ENCODE results near the gene ABLIM3.

Gene ABLIM3

DNA sequence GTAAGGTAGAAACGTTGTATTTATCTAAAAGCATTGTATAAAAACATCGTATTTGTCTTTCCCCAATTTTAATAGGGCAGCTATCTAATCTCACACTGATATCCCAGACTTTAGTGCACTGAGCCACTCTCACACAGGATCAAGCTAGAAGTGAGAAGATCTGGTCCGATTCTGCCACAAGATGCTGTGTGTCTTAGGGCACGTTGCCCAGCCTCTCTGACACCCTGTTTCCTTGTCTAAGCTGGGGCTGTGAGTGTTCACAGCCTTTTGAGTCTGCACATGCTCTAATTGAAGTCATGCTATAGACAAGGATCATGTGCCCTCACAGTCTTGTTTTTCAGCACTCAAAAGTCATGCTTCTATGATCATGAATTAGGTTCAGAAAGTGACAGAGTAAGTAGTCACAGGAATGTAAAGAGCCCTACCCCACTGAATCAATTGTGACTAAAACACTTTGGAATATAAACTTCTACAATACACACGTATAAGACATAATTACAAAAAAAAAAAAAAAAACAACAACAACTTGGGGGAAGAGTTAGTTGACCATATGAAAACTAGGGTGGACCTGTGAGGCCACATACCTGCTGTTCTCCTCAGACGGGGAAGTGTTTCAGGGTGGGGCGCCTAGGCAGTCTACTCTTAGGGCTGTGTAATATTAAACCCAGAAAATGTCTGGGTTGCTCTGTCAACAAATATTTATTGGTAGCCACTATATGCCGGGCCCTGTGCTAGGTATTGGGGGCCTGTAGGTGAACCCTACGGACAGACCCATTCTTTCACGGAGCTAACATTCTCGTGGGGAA lies 893 bp upstream of the ABLIM3 start:
- in situ Hi-C loops (cut with MboI; ENCODE audit: low sequenced_read_pairs): loop anchor here (25.0 kb wide), 1 partner anchor 422 kb away; the partner anchor contains the start of gene CSNK1A1
- no peaks in the 10 kb centered on the region for H3K9me3 ChIP-seq

DNA sequence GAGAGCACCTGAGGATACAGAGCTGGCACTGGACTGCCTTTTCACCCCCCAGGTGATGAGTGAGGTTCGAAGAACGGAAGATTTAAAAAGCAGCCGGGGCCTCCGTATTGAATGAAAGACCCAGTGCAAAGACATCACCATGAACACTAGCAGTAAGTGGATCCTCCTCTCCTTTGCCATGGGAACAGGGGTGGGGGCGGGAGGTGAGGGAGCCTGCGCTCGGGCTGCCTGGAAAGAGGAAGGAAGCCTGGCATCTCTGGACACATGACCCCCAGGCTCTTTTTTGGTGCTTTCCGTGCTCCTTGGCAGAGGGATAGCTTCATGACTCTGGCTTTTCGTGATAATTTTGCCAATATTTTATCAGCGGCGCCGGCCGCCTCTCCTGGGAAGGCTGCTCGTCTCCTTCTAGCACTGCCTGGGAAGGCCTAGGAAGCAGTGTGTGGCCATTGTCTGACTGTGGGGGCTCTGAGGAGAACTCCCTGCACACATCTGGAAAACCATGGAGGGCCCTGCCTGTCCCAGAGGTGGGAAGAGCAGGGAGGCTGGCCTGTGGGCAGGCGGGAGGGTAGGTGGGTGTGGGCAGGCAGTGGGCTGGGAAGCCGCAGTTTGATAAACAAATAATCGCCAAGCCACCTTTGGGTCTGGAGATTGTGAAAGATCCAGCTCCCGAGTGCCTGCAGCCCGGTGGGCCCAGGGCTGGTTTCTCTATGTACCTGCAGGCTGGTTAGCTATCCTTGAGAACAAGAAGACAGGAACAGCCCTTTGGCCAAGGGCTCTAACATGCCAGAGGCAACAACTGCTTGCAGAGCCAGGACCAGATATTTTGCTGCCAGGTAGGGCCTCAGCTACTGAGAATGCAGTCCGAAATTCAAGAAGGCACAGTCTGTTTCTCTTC lies 911 bp downstream of the ABLIM3 start:
- in situ Hi-C loops (cut with MboI; ENCODE audit: low sequenced_read_pairs): loop anchor here (25.0 kb wide), 1 partner anchor 420 kb away; the partner anchor contains the start of gene CSNK1A1
- no peaks in the 10 kb centered on the region for H3K36me3 ChIP-seq (replicated peaks)
- H3K27me3 ChIP-seq (ENCODE audit: low read depth): peaks cover 6% of the 10 kb centered on the region
- H3K9me3 ChIP-seq: no peaks in the 10 kb centered on the region
- DNase-seq (ENCODE audit: low spot score in 2 of 2): no peak
- H3K4me1 ChIP-seq: no peaks in the 10 kb centered on the region
- H3K4me3 ChIP-seq: peak overlapping the region; percentile 48

More for the DNA sequence above, 893 bp upstream of the ABLIM3 start:
- Histone ChIP-seq H3K4me1 (no peaks in the 10 kb centered on the region), H3K4me3 (no peak overlapping the region), H3K27me3 (ENCODE audit: low read depth) (peaks cover 8% of the 10 kb centered on the region), H3K36me3 (replicated peaks) (no peaks in the 10 kb centered on the region)
- DNase-seq (ENCODE audit: low spot score in 2 of 2): no peak

DNA sequence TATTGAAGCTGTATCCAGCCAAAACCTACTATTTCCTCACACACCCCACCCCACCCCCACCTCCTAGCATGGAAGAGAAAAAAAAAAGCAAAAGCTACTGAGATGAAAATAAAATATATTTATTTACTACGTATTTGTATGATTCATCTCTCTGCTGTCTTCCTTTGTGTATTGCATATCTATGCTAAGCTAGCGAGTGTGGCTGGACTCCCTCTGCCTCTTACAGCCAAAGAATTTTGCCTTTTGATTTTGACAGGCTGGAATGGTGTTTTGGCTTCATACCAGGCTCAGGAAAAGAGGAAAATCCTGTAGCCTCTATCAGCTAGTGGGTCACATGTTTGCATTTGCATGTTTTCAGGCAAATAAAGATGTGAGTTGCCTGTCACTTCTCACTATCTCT lies 2.2 kb downstream of the ABLIM3 start:
- Histone ChIP-seq H3K27me3 (ENCODE audit: low read depth) (peaks cover 3% of the 10 kb centered on the region; the same call in 1 of the 2 replicates), H3K36me3 (replicated peaks) (no peaks in the 10 kb centered on the region), H3K9me3 (no peaks in the 10 kb centered on the region), H3K4me3 (no peak overlapping the region), H3K4me1 (no peaks in the 10 kb centered on the region)
- in situ Hi-C loops (cut with MboI; ENCODE audit: low sequenced_read_pairs): loop anchor here (25.0 kb wide), 1 partner anchor 419 kb away; the partner anchor contains the start of gene CSNK1A1
- no peak for DNase-seq (ENCODE audit: low spot score in 2 of 2)

DNA sequence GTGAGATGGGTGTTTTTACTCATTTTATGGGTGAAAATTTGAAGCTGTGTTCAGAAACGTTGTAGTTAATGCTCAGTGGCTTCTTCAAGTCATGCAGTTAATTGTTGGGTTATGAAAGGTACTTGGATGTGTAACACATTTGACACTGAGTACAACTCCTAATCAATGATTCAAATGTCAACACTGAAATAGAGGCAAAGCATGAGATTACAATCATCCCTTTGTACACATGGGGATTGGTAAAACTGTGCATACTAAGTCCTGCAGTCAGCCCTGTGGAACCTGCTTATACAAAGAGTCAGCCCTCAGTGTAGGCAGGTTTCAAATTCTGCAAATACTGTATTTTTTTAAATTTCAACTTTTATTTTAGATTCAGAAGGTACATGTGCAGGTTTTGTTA lies 3.3 kb downstream of the ABLIM3 start:
- Histone ChIP-seq H3K4me1 (no peaks in the 10 kb centered on the region), H3K4me3 (no peak overlapping the region), H3K9me3 (no peaks in the 10 kb centered on the region), H3K36me3 (replicated peaks) (no peaks in the 10 kb centered on the region), H3K27me3 (ENCODE audit: low read depth) (no peaks in the 10 kb centered on the region)
- DNase-seq (ENCODE audit: low spot score in 2 of 2): no peak
- in situ Hi-C loops (cut with MboI; ENCODE audit: low sequenced_read_pairs): loop anchor here (25.0 kb wide), 1 partner anchor 418 kb away; the partner anchor contains the start of gene CSNK1A1

DNA sequence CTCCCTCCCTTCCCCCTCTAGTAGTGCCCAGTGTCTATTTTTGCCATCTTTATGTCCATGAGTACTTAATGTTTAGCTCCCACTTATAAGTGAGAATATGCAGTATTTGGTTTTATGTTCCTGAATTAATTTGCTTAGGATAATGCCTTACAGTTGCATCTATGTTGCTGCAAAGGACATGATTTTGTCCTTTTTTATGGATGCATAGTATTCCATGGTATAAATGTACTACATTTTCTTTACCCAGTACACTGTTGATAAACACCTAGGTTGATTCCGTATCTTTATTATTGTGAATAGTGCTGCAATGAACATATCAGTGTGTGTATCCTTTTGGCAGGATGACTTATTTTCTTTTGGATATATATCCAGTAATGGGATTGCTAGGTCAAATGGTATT lies 3.8 kb downstream of the ABLIM3 start:
- in situ Hi-C loops (cut with MboI; ENCODE audit: low sequenced_read_pairs): loop anchor here (25.0 kb wide), 1 partner anchor 417 kb away; the partner anchor contains the start of gene CSNK1A1
- no peaks in the 10 kb centered on the region for H3K9me3 ChIP-seq
- DNase-seq (ENCODE audit: low spot score in 2 of 2): no peak
- no peaks in the 10 kb centered on the region for H3K27me3 ChIP-seq (ENCODE audit: low read depth)
- H3K4me3 ChIP-seq: no peak overlapping the region
- no peaks in the 10 kb centered on the region for H3K36me3 ChIP-seq (replicated peaks)
- H3K4me1 ChIP-seq: no peaks in the 10 kb centered on the region

DNA sequence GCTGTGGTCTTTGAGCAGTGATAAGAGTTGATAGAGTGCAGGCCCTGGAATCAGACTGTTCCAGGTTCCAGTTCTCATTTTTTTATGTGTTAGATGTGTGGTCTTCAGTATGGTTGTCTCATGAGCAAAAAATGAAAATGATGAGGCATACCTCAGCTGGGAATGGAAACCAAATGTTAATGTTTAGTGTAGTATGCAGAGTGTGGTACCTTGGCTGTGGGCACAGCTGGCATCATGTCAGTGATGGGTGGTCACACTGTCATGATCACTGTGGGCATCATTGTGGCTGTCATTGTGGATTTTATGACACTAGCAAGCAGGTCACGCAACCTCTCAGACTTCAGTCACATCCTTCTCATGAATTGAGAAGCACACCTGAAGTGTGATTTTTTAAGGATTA lies 6.4 kb downstream of the ABLIM3 start:
- H3K27me3 ChIP-seq (ENCODE audit: low read depth): peaks cover 3% of the 10 kb centered on the region; the same call in 1 of the 2 replicates
- no peaks in the 10 kb centered on the region for H3K9me3 ChIP-seq
- H3K4me3 ChIP-seq: no peak overlapping the region
- no peaks in the 10 kb centered on the region for H3K4me1 ChIP-seq
- DNase-seq (ENCODE audit: low spot score in 2 of 2): no peak
- no peaks in the 10 kb centered on the region for H3K36me3 ChIP-seq (replicated peaks)
- in situ Hi-C loops (cut with MboI; ENCODE audit: low sequenced_read_pairs): loop anchor here (25.0 kb wide), 1 partner anchor 415 kb away; the partner anchor contains the start of gene CSNK1A1

DNA sequence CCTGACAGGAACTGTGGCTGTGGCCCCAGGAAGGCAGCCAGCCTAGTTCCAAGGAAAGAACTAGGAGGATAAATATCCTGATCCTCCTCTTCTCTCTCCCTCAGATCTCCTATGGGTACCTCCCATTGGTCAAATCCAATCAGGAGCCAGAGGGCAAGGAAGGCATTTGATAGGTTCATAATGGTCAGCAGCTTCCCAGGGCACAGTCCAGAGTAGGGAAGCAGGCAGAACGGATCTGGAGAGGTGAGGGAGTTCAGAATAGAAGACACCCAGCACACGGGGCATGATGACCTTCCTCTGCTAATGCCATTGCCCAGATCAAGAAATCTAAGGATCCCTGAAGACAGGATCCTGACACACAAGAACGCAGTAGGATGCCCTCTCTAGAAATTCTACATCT lies 8.6 kb downstream of the ABLIM3 start:
- Histone ChIP-seq H3K36me3 (replicated peaks) (no peaks in the 10 kb centered on the region), H3K4me1 (no peaks in the 10 kb centered on the region), H3K27me3 (ENCODE audit: low read depth) (peaks cover 5% of the 10 kb centered on the region; the same call in 1 of the 2 replicates), H3K9me3 (no peaks in the 10 kb centered on the region), H3K4me3 (no peak overlapping the region)
- in situ Hi-C loops (cut with MboI; ENCODE audit: low sequenced_read_pairs): loop anchor here (25.0 kb wide), 1 partner anchor 412 kb away; the partner anchor contains the start of gene CSNK1A1
- DNase-seq (ENCODE audit: low spot score in 2 of 2): no peak

DNA sequence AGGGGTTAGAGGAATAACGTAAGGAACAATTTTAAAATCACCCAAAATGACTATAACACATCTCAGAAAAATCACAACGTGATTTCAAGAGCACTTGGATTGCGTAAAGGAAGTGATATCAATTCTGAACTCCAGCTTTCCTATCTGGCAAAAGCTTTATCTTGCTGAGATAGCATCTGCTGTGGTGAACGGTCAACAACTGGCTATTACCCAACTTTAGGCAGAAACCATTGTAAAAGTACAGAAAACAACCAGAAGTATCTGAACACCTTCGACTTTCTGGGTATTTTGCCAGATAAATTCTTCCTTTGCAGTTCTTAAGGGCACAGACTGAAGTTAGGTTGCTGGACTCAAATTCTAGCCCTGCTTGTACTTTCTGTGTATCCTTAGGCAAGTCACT lies 9.2 kb downstream of the ABLIM3 start:
- Histone ChIP-seq H3K4me1 (no peaks in the 10 kb centered on the region), H3K4me3 (no peak overlapping the region), H3K27me3 (ENCODE audit: low read depth) (peaks cover 5% of the 10 kb centered on the region; the same call in 1 of the 2 replicates), H3K36me3 (replicated peaks) (no peaks in the 10 kb centered on the region), H3K9me3 (no peaks in the 10 kb centered on the region)
- DNase-seq (ENCODE audit: low spot score in 2 of 2): no peak
- in situ Hi-C loops (cut with MboI; ENCODE audit: low sequenced_read_pairs): no loop called here

DNA sequence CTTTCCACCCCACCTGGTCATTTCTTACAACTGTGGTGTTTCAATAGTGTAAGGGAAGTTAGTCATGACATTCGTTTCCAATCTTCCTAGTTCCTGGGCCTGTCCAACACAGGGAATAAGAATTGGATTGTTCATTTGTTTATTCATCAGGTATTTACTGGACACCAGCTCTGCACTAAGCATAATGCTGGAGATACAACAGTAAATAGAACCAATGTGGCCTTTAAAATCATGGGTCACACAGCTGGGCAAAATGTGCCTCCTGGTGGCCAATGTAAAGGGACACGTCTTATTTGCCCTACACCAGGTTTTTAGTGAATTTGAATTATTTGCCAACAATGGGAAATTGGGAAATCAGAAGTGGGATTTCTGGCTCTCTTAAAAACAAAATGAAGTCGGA lies 10.4 kb downstream of the ABLIM3 start:
- peaks cover 5% of the 10 kb centered on the region; the same call in 1 of the 2 replicates for H3K27me3 ChIP-seq (ENCODE audit: low read depth)
- H3K9me3 ChIP-seq: no peaks in the 10 kb centered on the region
- H3K4me1 ChIP-seq: no peaks in the 10 kb centered on the region
- in situ Hi-C loops (cut with MboI; ENCODE audit: low sequenced_read_pairs): no loop called here
- H3K36me3 ChIP-seq (replicated peaks): no peaks in the 10 kb centered on the region
- H3K4me3 ChIP-seq: no peak overlapping the region
- DNase-seq (ENCODE audit: low spot score in 2 of 2): no peak

DNA sequence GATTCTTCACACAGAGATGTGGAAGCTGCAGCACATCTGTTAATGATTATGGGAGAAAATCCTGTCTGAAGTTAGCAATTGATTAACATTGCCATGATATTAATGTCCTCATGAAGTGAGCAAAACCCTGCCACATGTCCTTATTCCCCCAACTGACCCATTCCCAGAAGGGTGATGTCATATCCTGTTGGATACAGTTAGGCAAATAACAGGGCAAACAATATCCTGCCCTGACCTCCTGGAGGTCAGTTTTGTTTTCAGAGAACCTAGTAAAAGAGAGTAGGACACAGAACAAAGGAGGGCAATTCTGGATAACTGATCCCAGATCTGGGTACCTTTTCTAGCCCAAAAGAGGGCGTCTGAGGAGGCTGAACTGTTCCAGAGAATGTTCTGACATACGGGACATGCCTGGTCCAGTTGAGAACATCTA lies 11.0 kb downstream of the ABLIM3 start:
- no peaks in the 10 kb centered on the region for H3K4me1 ChIP-seq
- DNase-seq (ENCODE audit: low spot score in 2 of 2): no peak

DNA sequence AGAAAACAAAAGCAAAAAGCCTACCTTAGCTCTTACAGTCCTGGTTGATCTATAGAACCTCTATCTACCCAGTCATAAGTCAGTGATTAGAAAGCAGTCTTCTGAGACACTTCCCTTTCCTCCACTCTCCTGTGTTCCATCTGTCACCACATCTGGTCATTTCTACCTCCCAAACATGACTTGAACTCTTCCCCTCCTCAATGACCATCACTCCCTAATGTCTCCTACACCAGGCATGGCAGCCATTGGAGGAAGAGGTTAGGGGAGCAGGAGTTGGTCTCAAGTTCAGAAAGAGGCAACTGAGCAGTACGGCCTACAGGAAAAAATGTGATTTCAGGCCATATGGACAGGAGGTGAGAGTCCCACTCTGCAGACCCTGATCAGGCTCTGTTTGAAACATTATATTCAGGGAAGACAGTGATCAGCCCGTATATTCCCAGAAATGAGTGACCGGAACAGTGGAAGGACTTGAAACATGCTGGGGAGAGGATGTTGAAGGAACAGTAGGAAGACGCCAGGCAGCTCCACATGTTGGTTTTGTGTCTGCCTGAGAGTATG lies 12.0 kb downstream of the ABLIM3 start:
- in situ Hi-C loops (cut with MboI; ENCODE audit: low sequenced_read_pairs): no loop called here
- H3K4me3 ChIP-seq: no peak overlapping the region
- no peaks in the 10 kb centered on the region for H3K9me3 ChIP-seq
- no peaks in the 10 kb centered on the region for H3K4me1 ChIP-seq
- H3K36me3 ChIP-seq (replicated peaks): no peaks in the 10 kb centered on the region
- no peak for DNase-seq (ENCODE audit: low spot score in 2 of 2)
- H3K27me3 ChIP-seq (ENCODE audit: low read depth): peaks cover 5% of the 10 kb centered on the region; the same call in 1 of the 2 replicates

More for the DNA sequence above, 11.0 kb downstream of the ABLIM3 start:
- in situ Hi-C loops (cut with MboI; ENCODE audit: low sequenced_read_pairs): no loop called here
- Histone ChIP-seq H3K9me3 (no peaks in the 10 kb centered on the region), H3K36me3 (replicated peaks) (no peaks in the 10 kb centered on the region), H3K27me3 (ENCODE audit: low read depth) (peaks cover 5% of the 10 kb centered on the region; the same call in 1 of the 2 replicates), H3K4me3 (no peak overlapping the region)

DNA sequence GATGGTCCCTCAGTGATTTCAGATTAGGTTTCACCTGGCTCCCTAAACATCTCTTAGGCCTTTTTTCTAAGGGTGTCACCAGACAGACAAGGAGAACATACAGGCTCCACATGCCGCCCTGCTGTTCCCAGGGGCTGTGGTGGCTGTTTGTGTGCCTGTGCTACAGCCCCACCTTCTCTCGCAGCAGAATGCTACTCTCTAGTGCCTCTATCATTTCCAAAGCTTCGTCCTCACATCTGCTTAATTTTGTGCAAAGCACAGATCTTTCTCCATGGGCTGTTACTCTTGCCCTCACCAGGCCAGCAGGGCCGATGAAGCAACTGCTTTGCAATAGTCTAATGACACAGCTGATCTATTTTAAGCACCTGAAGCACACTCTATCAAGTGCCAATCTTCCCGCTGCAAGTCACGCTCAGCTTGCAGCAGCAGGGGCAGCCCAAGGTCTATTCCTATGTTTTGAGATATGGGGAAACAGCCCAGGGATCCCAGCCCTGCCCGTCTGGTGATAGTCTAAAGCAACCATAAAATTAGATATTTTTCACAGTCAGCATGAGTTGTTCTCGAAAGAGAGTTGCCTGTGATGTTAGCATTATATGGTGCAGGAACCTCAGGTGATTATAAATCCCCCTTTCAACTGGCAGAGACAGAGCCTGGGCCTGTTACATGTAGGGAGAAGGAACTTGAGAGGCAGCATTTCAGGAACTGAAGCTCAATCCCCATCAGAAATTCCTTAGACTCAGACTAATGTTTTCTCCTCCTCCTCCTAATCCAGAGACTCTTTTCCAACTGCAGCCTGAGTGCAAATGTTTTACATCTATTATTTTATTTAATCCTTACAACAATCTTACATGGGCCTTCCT lies 12.7 kb downstream of the ABLIM3 start:
- no peak overlapping the region for H3K4me3 ChIP-seq
- H3K4me1 ChIP-seq: no peaks in the 10 kb centered on the region
- H3K9me3 ChIP-seq: no peaks in the 10 kb centered on the region
- H3K36me3 ChIP-seq (replicated peaks): no peaks in the 10 kb centered on the region
- peaks cover 5% of the 10 kb centered on the region; the same call in 1 of the 2 replicates for H3K27me3 ChIP-seq (ENCODE audit: low read depth)
- DNase-seq (ENCODE audit: low spot score in 2 of 2): no peak
- in situ Hi-C loops (cut with MboI; ENCODE audit: low sequenced_read_pairs): no loop called here

Measured in HAP-1 (cell line).